MM.1S (cell line): ENCODE results near the gene RBFOX1.

Experiments
- EZH2phosphoT487 ChIP-seq: fragments of 300-600 bp; sonication (generic); IDR thresholded peaks from 2 replicates; pipeline ENCODE4 v1.6.1; 2018; ENCODE audit warnings: antibody characterized with exemption, low read length
- TF ChIP-seq, protein P1 (sequence below): fragments of 300-600 bp; sonication (generic); IDR thresholded peaks from 2 replicates; pipeline ENCODE4 v1.5.1; 2016; ENCODE audit warnings: antibody characterized with exemption, low read length, mixed read lengths

DNA sequence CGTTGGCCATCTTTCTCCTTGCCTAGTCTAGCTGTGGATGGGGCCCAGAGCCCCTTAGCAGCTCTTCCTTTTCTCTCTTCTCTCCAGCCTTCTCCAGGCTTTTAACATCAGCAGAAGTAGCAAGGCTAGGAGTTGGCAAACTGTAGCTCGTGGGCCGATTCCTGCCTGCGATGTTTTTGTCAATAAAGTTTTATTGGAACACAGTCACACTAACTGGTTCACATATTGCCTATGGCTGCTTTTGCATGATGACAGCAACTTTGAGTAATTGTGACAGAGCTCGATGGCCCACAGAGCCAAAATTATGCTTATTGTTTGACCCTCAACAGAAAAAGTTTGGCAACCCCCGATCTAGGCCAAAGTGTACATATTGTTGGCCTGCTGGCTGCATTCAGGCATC, 199.9 kb downstream of the RBFOX1 start:
- TF ChIP-seq, protein P1, sequence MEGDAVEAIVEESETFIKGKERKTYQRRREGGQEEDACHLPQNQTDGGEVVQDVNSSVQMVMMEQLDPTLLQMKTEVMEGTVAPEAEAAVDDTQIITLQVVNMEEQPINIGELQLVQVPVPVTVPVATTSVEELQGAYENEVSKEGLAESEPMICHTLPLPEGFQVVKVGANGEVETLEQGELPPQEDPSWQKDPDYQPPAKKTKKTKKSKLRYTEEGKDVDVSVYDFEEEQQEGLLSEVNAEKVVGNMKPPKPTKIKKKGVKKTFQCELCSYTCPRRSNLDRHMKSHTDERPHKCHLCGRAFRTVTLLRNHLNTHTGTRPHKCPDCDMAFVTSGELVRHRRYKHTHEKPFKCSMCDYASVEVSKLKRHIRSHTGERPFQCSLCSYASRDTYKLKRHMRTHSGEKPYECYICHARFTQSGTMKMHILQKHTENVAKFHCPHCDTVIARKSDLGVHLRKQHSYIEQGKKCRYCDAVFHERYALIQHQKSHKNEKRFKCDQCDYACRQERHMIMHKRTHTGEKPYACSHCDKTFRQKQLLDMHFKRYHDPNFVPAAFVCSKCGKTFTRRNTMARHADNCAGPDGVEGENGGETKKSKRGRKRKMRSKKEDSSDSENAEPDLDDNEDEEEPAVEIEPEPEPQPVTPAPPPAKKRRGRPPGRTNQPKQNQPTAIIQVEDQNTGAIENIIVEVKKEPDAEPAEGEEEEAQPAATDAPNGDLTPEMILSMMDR = no peak
- no peak for TF ChIP-seq EZH2phosphoT487
